ENCODE measurements around the gene TRIM31. TPM values are rescaled to one million over a fixed set of nuclear protein-coding genes. Genes with fewer than 3 reads are reported as not detected.

The TRIM31 gene
- polyA plus RNA-seq, 1 of the 3 experiments (the other 2 are of a cell fraction), result not detected

DNA sequence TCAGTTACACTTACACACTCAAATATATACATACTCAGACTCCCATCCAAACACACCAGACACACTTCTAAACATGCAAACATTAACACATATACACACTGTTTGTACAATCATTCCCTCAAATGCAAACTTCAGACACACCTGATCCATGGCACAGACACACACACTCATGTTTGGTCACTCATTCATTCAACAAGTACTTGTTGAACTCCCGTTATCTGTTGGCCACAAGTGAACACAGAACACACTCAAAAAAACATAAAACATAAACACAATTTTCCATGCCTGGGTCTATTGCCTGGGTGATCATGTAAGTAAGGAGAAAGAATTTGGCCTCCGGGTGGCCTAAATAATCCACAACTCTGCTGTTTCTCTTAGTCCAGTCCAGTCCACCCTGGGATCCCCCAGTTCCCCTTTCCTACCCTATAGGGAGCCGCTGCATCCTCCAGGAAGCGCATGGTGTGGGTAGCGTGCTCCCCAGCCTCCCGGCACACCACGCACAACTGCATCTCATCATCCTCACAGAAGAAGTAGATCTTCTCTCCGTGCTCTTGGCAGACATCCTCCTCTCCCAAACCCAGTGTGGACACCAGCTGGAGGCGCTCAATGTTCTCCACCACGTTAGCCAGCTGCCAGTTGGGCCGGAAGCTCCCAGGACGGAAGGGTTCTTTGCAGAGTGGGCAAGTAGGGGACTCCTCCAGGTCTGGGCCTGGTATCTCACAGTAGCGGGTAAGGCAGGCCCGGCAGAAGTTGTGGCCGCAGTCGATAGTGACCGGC lies 47.3 kb upstream of the TRIM31 start (continued):
- TF ChIP-seq, protein P1, sequence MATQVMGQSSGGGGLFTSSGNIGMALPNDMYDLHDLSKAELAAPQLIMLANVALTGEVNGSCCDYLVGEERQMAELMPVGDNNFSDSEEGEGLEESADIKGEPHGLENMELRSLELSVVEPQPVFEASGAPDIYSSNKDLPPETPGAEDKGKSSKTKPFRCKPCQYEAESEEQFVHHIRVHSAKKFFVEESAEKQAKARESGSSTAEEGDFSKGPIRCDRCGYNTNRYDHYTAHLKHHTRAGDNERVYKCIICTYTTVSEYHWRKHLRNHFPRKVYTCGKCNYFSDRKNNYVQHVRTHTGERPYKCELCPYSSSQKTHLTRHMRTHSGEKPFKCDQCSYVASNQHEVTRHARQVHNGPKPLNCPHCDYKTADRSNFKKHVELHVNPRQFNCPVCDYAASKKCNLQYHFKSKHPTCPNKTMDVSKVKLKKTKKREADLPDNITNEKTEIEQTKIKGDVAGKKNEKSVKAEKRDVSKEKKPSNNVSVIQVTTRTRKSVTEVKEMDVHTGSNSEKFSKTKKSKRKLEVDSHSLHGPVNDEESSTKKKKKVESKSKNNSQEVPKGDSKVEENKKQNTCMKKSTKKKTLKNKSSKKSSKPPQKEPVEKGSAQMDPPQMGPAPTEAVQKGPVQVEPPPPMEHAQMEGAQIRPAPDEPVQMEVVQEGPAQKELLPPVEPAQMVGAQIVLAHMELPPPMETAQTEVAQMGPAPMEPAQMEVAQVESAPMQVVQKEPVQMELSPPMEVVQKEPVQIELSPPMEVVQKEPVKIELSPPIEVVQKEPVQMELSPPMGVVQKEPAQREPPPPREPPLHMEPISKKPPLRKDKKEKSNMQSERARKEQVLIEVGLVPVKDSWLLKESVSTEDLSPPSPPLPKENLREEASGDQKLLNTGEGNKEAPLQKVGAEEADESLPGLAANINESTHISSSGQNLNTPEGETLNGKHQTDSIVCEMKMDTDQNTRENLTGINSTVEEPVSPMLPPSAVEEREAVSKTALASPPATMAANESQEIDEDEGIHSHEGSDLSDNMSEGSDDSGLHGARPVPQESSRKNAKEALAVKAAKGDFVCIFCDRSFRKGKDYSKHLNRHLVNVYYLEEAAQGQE (IDR thresholded peaks at IDR 0.05; ENCODE audit: low read depth, low read length), result no peak
- TF ChIP-seq RCOR1 (IDR thresholded peaks at IDR 0.05; ENCODE audit: low read length) (no peak), SMC3 (IDR thresholded peaks at IDR 0.05; ENCODE audit: low read depth, low read length) (no peak), EZH2phosphoT487 (IDR thresholded peaks at IDR 0.05; ENCODE audit: borderline replicate concordance, low read depth) (no peak)
- TF ChIP-seq, protein P2, sequence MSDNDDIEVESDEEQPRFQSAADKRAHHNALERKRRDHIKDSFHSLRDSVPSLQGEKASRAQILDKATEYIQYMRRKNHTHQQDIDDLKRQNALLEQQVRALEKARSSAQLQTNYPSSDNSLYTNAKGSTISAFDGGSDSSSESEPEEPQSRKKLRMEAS (IDR thresholded peaks at IDR 0.05; ENCODE audit: low read depth), result no peak
- TF ChIP-seq, protein P3, sequence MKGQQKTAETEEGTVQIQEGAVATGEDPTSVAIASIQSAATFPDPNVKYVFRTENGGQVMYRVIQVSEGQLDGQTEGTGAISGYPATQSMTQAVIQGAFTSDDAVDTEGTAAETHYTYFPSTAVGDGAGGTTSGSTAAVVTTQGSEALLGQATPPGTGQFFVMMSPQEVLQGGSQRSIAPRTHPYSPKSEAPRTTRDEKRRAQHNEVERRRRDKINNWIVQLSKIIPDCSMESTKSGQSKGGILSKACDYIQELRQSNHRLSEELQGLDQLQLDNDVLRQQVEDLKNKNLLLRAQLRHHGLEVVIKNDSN (IDR thresholded peaks at IDR 0.05; ENCODE audit: borderline replicate concordance, low read depth), result no peak

DNA sequence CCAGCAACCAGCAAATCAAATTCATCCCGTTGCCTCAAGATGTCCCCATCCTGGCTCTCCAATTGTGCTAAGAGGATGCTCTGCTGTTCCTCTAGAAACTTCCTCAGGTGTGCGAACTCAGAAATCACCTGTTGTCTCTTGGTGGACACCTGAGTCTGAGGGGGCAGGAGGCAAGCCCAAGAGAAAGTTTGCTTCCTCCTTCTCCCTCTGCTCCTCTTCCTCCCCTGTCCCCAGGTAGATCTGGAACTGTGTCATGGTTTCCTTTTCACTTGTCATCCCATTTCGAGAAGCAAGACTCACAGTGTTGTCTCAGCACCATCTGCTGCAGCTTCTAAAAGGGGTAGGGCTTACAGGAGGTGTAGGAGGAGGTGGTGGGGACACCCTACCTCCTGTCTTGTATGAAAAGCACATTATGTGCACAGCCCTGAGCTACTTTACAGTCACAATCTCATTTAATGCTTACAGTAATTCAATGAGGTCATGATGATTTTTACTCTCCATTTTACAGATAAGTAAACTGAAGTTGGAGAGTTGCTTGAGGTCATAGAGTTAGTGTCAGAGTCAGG lies 45.7 kb upstream of the TRIM31 start:
- Histone ChIP-seq H3K36me3 (replicated peaks in 1 of 2; ENCODE audit: control insufficient read depth in 1 of 2, insufficient read depth in 2 of 2, low read length in 1 of 2) (no peaks in the 10 kb centered on the region), H2AFZ (ENCODE audit: low read depth) (no peak overlapping the region), H3F3A (replicated peaks; ENCODE audit: insufficient read depth) (no peaks in the 10 kb centered on the region), H3K4me3 (ENCODE audit: low read depth in 2 of 2, low read length in 1 of 2) (no peak overlapping the region), H3K9me3 (no peaks in the 10 kb centered on the region), H3K79me2 (ENCODE audit: insufficient read depth) (no peaks in the 10 kb centered on the region), H3K4me1 (ENCODE audit: control insufficient read depth in 1 of 2, insufficient read depth in 2 of 2, low read depth in 1 of 2, low read length in 1 of 2) (no peaks in the 10 kb centered on the region; a peak in 1 of 4 replicates), H3K27me3 (ENCODE audit: insufficient read depth) (peaks cover 43% of the 10 kb centered on the region; the same call in 1 of the 2 replicates), H3K27ac (ENCODE audit: low read depth in 2 of 2, low read length in 1 of 2) (no peak overlapping the region), H4K20me1 (ENCODE audit: insufficient read depth) (no peaks in the 10 kb centered on the region), H3K9me2 (no peaks in the 10 kb centered on the region), H3K9ac (no peak overlapping the region), H3K4me2 (no peak overlapping the region)
- CTCF ChIA-PET, result interaction anchor here (0.7 to 1.4 kb wide), 2 partner anchors 28 to 144 kb away, joined by 3 to 5 read pairs; no protein-coding TSS in a partner anchor
- no peak for TF ChIP-seq TAF1 (IDR thresholded peaks at IDR 0.05; ENCODE audit: borderline replicate concordance, low read depth, low read length)
- TF ChIP-seq, protein P4, sequence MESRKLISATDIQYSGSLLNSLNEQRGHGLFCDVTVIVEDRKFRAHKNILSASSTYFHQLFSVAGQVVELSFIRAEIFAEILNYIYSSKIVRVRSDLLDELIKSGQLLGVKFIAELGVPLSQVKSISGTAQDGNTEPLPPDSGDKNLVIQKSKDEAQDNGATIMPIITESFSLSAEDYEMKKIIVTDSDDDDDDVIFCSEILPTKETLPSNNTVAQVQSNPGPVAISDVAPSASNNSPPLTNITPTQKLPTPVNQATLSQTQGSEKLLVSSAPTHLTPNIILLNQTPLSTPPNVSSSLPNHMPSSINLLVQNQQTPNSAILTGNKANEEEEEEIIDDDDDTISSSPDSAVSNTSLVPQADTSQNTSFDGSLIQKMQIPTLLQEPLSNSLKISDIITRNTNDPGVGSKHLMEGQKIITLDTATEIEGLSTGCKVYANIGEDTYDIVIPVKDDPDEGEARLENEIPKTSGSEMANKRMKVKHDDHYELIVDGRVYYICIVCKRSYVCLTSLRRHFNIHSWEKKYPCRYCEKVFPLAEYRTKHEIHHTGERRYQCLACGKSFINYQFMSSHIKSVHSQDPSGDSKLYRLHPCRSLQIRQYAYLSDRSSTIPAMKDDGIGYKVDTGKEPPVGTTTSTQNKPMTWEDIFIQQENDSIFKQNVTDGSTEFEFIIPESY (IDR thresholded peaks at IDR 0.05; ENCODE audit: borderline replicate concordance, low read depth), result no peak
- TF ChIP-seq, protein P5, sequence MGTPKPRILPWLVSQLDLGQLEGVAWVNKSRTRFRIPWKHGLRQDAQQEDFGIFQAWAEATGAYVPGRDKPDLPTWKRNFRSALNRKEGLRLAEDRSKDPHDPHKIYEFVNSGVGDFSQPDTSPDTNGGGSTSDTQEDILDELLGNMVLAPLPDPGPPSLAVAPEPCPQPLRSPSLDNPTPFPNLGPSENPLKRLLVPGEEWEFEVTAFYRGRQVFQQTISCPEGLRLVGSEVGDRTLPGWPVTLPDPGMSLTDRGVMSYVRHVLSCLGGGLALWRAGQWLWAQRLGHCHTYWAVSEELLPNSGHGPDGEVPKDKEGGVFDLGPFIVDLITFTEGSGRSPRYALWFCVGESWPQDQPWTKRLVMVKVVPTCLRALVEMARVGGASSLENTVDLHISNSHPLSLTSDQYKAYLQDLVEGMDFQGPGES (IDR thresholded peaks at IDR 0.05; ENCODE audit: low read depth, low read length), result no peak
- no peak for DNase-seq
- POLR2A ChIA-PET, result no interaction called here
- WGBS (ENCODE audit: low lambda C conversion rate), result 8% methylated on average over 3 of the region's 3 CpGs
